ENCODE data around the gene RRAS2. TPM values are rescaled to one million over a fixed set of nuclear protein-coding genes. Genes with fewer than 3 reads are reported as not detected.

RRAS2 gene
- total RNA-seq, 1 experiment from 2014 or later, result 128 TPM

GRCh38 chr11:14314127-14314526, 44.9 kb downstream of the RRAS2 start:
- H3K36me3 Mint-ChIP-seq (ENCODE audit: insufficient read depth, unreplicated experiment), result no peaks in the 10 kb centered on the region
- BruUV-seq (replicated peaks), result no TSS peak
- H3K27ac Mint-ChIP-seq (ENCODE audit: low read depth, unreplicated experiment), result no peak overlapping the region
- no peak for DNase-seq (ENCODE audit: unreplicated experiment)
- intact Hi-C loops (cut with micrococcal nuclease), result no loop called here
- H3K9me3 Mint-ChIP-seq (ENCODE audit: unreplicated experiment), result no peaks in the 10 kb centered on the region
- peaks cover 16% of the 10 kb centered on the region for H3K4me1 Mint-ChIP-seq (ENCODE audit: insufficient read depth, unreplicated experiment)
- H3K4me3 Mint-ChIP-seq (ENCODE audit: unreplicated experiment), result no peak overlapping the region
- TF ChIP-seq CTCF (IDR thresholded peaks at IDR 0.05; ENCODE audit: unreplicated experiment), result no peak
- H3K27me3 Mint-ChIP-seq (ENCODE audit: insufficient read depth, unreplicated experiment), result no peaks in the 10 kb centered on the region
- ChIA-PET POLR2A (interaction anchor here (0.6 to 1.5 kb wide), 5 partner anchors 10 to 25 kb away, joined by 3 to 5 read pairs (median 3); no protein-coding TSS in a partner anchor), CTCF (interaction anchor here (0.7 to 2.3 kb wide), 3 partner anchors 10 to 295 kb away, joined by 3 to 9 read pairs (median 4); no protein-coding TSS in a partner anchor)

GRCh38 chr11:14312736-14313438, 46.1 kb downstream of the RRAS2 start:
- peak overlapping the region; percentile 37 for H3K27ac Mint-ChIP-seq (ENCODE audit: low read depth, unreplicated experiment)
- no peak for DNase-seq (ENCODE audit: unreplicated experiment)
- POLR2A ChIA-PET, result interaction anchor here (0.6 to 1.4 kb wide), 7 partner anchors 12 to 86 kb away, joined by 3 to 5 read pairs (median 4); no protein-coding TSS in a partner anchor
- CTCF ChIA-PET, result interaction anchor here (1.9 to 16.0 kb wide), 4 partner anchors 12 to 141 kb away, joined by 4 to 316 read pairs (median 18); no protein-coding TSS in a partner anchor
- no peaks in the 10 kb centered on the region for H3K9me3 Mint-ChIP-seq (ENCODE audit: unreplicated experiment)
- H3K4me3 Mint-ChIP-seq (ENCODE audit: unreplicated experiment), result no peak overlapping the region
- no peaks in the 10 kb centered on the region for H3K36me3 Mint-ChIP-seq (ENCODE audit: insufficient read depth, unreplicated experiment)
- H3K4me1 Mint-ChIP-seq (ENCODE audit: insufficient read depth, unreplicated experiment), result peaks cover 11% of the 10 kb centered on the region
- intact Hi-C loops (cut with micrococcal nuclease), result no loop called here
- H3K27me3 Mint-ChIP-seq (ENCODE audit: insufficient read depth, unreplicated experiment), result no peaks in the 10 kb centered on the region
- no peak for TF ChIP-seq CTCF (IDR thresholded peaks at IDR 0.05; ENCODE audit: unreplicated experiment)
- BruUV-seq (replicated peaks), result no TSS peak

GRCh38 chr11:14310679-14311078, 48.3 kb downstream of the RRAS2 start:
- Mint-ChIP-seq H3K36me3 (ENCODE audit: insufficient read depth, unreplicated experiment) (peaks cover 4% of the 10 kb centered on the region), H3K27me3 (ENCODE audit: insufficient read depth, unreplicated experiment) (no peaks in the 10 kb centered on the region), H3K27ac (ENCODE audit: low read depth, unreplicated experiment) (no peak overlapping the region), H3K4me3 (ENCODE audit: unreplicated experiment) (no peak overlapping the region), H3K4me1 (ENCODE audit: insufficient read depth, unreplicated experiment) (peaks cover 6% of the 10 kb centered on the region), H3K9me3 (ENCODE audit: unreplicated experiment) (no peaks in the 10 kb centered on the region)
- no TSS peak for BruUV-seq (replicated peaks)
- no peak for DNase-seq (ENCODE audit: unreplicated experiment)
- CTCF ChIA-PET, result interaction anchor here (1.0 to 16.0 kb wide), 5 partner anchors 8 to 109 kb away, joined by 3 to 316 read pairs (median 6); no protein-coding TSS in a partner anchor
- POLR2A ChIA-PET, result interaction anchor here (1.1 kb wide), 1 partner anchor 144 kb away, joined by 5 read pairs; no protein-coding TSS in a partner anchor
- no peak for TF ChIP-seq CTCF (IDR thresholded peaks at IDR 0.05; ENCODE audit: unreplicated experiment)
- intact Hi-C loops (cut with micrococcal nuclease), result no loop called here

- intact Hi-C loops (cut with micrococcal nuclease), result loop anchor here (2.0 kb wide), 1 partner anchor 49 kb away; the partner anchor contains the start of gene RRAS2
- TF ChIP-seq CTCF (IDR thresholded peaks at IDR 0.05; ENCODE audit: unreplicated experiment), result no peak
Observed at GRCh38 chr11:14309425-14310192, 49.4 kb downstream of the RRAS2 start.

More at GRCh38 chr11:14309425-14310192, 49.4 kb downstream of the RRAS2 start:
- Mint-ChIP-seq H3K36me3 (ENCODE audit: insufficient read depth, unreplicated experiment) (peaks cover 4% of the 10 kb centered on the region), H3K27me3 (ENCODE audit: insufficient read depth, unreplicated experiment) (no peaks in the 10 kb centered on the region), H3K4me3 (ENCODE audit: unreplicated experiment) (no peak overlapping the region), H3K27ac (ENCODE audit: low read depth, unreplicated experiment) (no peak overlapping the region), H3K9me3 (ENCODE audit: unreplicated experiment) (no peaks in the 10 kb centered on the region), H3K4me1 (ENCODE audit: insufficient read depth, unreplicated experiment) (peaks cover 6% of the 10 kb centered on the region)
- no peak for DNase-seq (ENCODE audit: unreplicated experiment)
- ChIA-PET POLR2A (interaction anchor here (1.1 to 3.9 kb wide), 2 partner anchors 26 to 48 kb away, joined by 3 to 24 read pairs; partner anchors contain the start of gene RRAS2), CTCF (interaction anchor here (0.7 to 16.0 kb wide), 11 partner anchors 9 to 146 kb away, joined by 3 to 316 read pairs (median 6); no protein-coding TSS in a partner anchor)
- BruUV-seq (replicated peaks), result no TSS peak
